Karpas-422 (cell line): ENCODE data around the gene METTL1. TPM values are rescaled to one million over a fixed set of nuclear protein-coding genes. Genes with fewer than 3 reads are reported as not detected.

ENCODE experiments used
- DNase-seq: peaks from one replicate; pipeline ENCODE4 v3.0.0-alpha.2; 2015
- H2AFZ ChIP-seq: fragments of 200-600 bp; sonication (generic); 2 replicates; pipeline ENCODE4 v1.6.1; 2014; ENCODE audit warnings: antibody characterized with exemption, low read length, mixed read lengths
- H3K27ac ChIP-seq: fragments of 200-600 bp; sonication (generic); 2 replicates; pipeline ENCODE4 v1.5.1; 2014; ENCODE audit warnings: mild to moderate bottlenecking, low read length, moderate library complexity
- H3K27me3 ChIP-seq: fragments of 200-600 bp; sonication (generic); 2 replicates; pipeline ENCODE4 v1.6.1; 2014; ENCODE audit warnings: low read length, mixed read lengths
- H3K36me3 ChIP-seq: fragments of 200-600 bp; sonication (generic); 2 replicates; pipeline ENCODE4 v1.6.1; 2014; ENCODE audit warnings: low read length, mixed read lengths; ENCODE audit not compliant: insufficient read depth
- H3K4me1 ChIP-seq: fragments of 200-600 bp; sonication (generic); 2 replicates; pipeline ENCODE4 v1.6.1; 2014; ENCODE audit warnings: mild to moderate bottlenecking, low read length, mixed read lengths
- H3K4me2 ChIP-seq: fragments of 200-600 bp; sonication (generic); 2 replicates; pipeline ENCODE4 v1.6.1; 2014; ENCODE audit warnings: low read length, low read depth, mild to moderate bottlenecking; ENCODE audit not compliant: poor library complexity, severe bottlenecking
- H3K4me3 ChIP-seq: fragments of 200-600 bp; sonication (generic); 2 replicates; pipeline ENCODE4 v1.5.1; 2014; ENCODE audit warnings: mild to moderate bottlenecking, antibody characterized with exemption, low read length, mixed read lengths
- H3K79me2 ChIP-seq: fragments of 200-600 bp; sonication (generic); 2 replicates; pipeline ENCODE4 v1.6.1; 2014; ENCODE audit warnings: mild to moderate bottlenecking, low read length, mixed read lengths
- H3K9ac ChIP-seq: fragments of 200-600 bp; sonication (generic); 2 replicates; pipeline ENCODE4 v1.6.0; 2014; ENCODE audit warnings: low read length
- H3K9me2 ChIP-seq: fragments of 200-600 bp; sonication (generic), shearing (Covaris generic); replicated peaks from 2 replicates; pipeline ENCODE4 v1.6.0; 2014; ENCODE audit warnings: mild to moderate bottlenecking, low read length, moderate library complexity; ENCODE audit not compliant: insufficient read depth
- H3K9me3 ChIP-seq: fragments of 300-700, 200-600 bp; sonication (generic); 2 replicates; pipeline ENCODE4 v1.6.1; 2014; ENCODE audit warnings: low read length, mixed read lengths
- H4K20me1 ChIP-seq: fragments of 200-600 bp; sonication (generic); 2 replicates; pipeline ENCODE4 v1.6.1; 2014; ENCODE audit warnings: mild to moderate bottlenecking, antibody characterized with exemption, low read length, low read depth; ENCODE audit not compliant: insufficient read depth
- total RNA-seq: library from RNA; depleted of rRNA; stranded (reverse); fragments of >200 nt; shearing (Covaris generic); gene quantifications from 2 replicates; pipeline ENCODE4 v1.2.3, GENCODE V29; 2014; ENCODE audit warnings: low replicate concordance

METTL1 gene
- total RNA-seq, 1 experiment from 2014 or later = 17.4 TPM

DNA sequence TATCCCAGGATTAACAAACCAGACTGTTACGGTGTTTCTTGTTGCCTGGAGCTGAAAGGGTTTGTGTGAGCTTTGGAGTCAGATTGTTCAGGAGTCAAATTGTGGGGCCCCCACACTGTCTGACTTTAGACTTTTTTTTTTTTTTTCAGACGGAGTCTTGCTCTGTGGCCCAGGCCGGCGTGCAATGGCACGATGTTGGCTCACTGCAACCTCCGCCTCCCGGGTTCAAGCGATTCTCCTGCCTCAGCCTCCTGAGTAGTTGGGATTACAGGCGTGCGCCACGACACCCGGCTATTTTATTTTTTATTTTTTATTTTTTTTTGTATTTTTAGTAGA lies 11.5 kb upstream of the METTL1 start:
- H3K9ac ChIP-seq = peak overlapping the region; percentile 85
- H3K9me3 ChIP-seq = no peaks in the 10 kb centered on the region

DNA sequence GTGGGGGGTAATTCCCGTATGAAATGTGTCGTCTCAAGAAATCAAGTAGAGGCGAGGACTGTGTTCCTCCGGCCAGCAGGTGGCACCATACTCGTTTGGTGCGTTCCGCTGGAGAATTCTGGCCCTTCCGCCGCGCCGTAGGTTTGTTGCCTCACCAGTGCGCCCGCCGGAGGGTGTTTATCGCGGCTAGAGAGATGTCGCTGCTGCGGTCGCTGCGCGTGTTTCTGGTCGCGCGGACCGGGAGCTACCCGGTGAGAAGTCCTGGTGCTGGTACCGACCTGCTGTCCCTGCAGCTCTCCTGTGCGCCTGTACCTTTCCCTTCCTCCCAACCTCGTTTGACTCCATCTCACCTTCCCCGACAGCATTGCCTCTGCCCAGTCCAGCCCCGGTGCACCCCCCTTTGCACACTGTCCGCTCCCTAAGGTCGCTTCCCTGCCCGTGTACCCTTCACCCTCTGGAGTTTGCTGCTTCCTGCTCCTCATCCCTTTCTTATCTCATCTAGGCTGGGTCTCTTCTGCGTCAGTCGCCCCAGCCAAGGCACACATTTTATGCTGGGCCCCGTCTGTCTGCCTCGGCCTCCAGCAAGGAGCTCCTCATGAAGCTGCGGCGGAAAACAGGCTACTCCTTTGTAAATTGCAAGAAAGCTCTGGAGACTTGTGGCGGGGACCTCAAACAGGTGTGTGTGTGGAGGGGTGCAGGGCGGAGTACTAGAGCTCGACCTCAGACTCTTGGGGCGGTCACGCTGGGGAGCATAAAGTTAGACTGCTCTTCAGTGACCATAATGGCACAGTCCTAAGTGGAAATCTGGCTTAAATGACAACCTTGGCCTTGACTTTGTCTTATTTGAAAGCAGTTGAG lies 10.9 kb upstream of the METTL1 start, which contains the start of gene TSFM:
TSFM (plus strand) TSS at position 180 of the 858 bp plus-strand sequence; CDS start at position 195, 15 bp downstream.
- Histone ChIP-seq H2AFZ (peak within 1 kb of the TSS; percentile 63), H3K36me3 (peaks cover 21% of the 10 kb centered on the region; the same call in 1 of the 2 replicates), H3K27ac (peak within 1 kb of the TSS; percentile 19), H3K79me2 (peaks cover 32% of the 10 kb centered on the region), H3K9ac (peak within 1 kb of the TSS; percentile 85), H3K4me3 (peak within 1 kb of the TSS; percentile 85), H3K9me3 (no peaks in the 10 kb centered on the region), H4K20me1 (peaks cover 7% of the 10 kb centered on the region; the same call in 1 of the 2 replicates), H3K4me1 (peaks cover 22% of the 10 kb centered on the region), H3K9me2 (no peaks in the 10 kb centered on the region), H3K27me3 (no peaks in the 10 kb centered on the region), H3K4me2 (peak within 1 kb of the TSS; percentile 79)
- peak; percentile 98 for DNase-seq

More for the DNA sequence above, 11.5 kb upstream of the METTL1 start:
- H4K20me1 ChIP-seq = peaks cover 7% of the 10 kb centered on the region; the same call in 1 of the 2 replicates
- H3K27ac ChIP-seq = no peak overlapping the region
- peaks cover 33% of the 10 kb centered on the region for H3K79me2 ChIP-seq
- peaks cover 21% of the 10 kb centered on the region; the same call in 1 of the 2 replicates for H3K36me3 ChIP-seq
- H2AFZ ChIP-seq = no peak overlapping the region
- no peak for DNase-seq
- no peaks in the 10 kb centered on the region for H3K27me3 ChIP-seq
- H3K4me1 ChIP-seq = peaks cover 22% of the 10 kb centered on the region
- H3K9me2 ChIP-seq = no peaks in the 10 kb centered on the region
- H3K4me3 ChIP-seq = peak overlapping the region; percentile 85
- peak overlapping the region; percentile 79 for H3K4me2 ChIP-seq

DNA sequence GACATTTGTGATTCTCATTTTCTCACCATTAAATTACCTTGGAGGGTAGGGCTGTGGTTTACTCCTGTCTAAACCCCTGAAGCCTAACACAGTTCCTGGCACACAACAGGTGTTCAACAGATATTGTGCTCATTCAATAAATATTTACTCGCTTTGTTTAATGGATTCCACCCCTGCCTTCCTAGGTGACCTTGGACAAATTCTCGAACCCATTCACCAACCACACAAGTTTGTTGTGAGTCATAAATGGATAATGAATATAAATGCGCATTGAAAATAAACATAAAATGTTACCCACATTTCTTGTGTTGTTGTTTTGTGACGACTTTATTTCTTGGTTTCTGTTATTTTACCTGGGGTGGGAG lies 10.3 kb upstream of the METTL1 start:
- Histone ChIP-seq H3K9ac (no peak overlapping the region), H4K20me1 (peaks cover 7% of the 10 kb centered on the region; the same call in 1 of the 2 replicates), H3K9me2 (no peaks in the 10 kb centered on the region), H3K79me2 (peaks cover 32% of the 10 kb centered on the region), H3K4me1 (peaks cover 22% of the 10 kb centered on the region), H3K4me3 (peak overlapping the region; percentile 85; the same call in 1 of the 2 replicates), H3K4me2 (peak overlapping the region; percentile 79), H3K27ac (no peak overlapping the region), H3K27me3 (no peaks in the 10 kb centered on the region), H3K36me3 (peaks cover 19% of the 10 kb centered on the region; the same call in 1 of the 2 replicates), H3K9me3 (no peaks in the 10 kb centered on the region), H2AFZ (peak overlapping the region; percentile 63; the same call in 1 of the 2 replicates)
- no peak for DNase-seq

GRCh38 chr12:57781801-57782200 lies 9.9 kb upstream of the METTL1 start:
- Histone ChIP-seq H3K4me2 (peak overlapping the region; percentile 79), H3K4me3 (no peak overlapping the region), H3K27me3 (no peaks in the 10 kb centered on the region), H3K36me3 (peaks cover 14% of the 10 kb centered on the region; the same call in 1 of the 2 replicates), H3K9ac (no peak overlapping the region), H3K4me1 (peaks cover 22% of the 10 kb centered on the region), H3K79me2 (peaks cover 29% of the 10 kb centered on the region), H3K27ac (peak overlapping the region; percentile 19), H3K9me2 (no peaks in the 10 kb centered on the region), H2AFZ (peak overlapping the region; percentile 63), H3K9me3 (no peaks in the 10 kb centered on the region), H4K20me1 (peaks cover 7% of the 10 kb centered on the region; the same call in 1 of the 2 replicates)
- no peak for DNase-seq

GRCh38 chr12:57781244-57781643 lies 9.3 kb upstream of the METTL1 start:
- peak overlapping the region; percentile 19; the same call in 1 of the 2 replicates for H3K27ac ChIP-seq
- no peak overlapping the region for H3K4me2 ChIP-seq
- peaks cover 9% of the 10 kb centered on the region; the same call in 1 of the 2 replicates for H3K36me3 ChIP-seq
- H3K27me3 ChIP-seq = no peaks in the 10 kb centered on the region
- H3K9me3 ChIP-seq = no peaks in the 10 kb centered on the region
- peaks cover 24% of the 10 kb centered on the region for H3K79me2 ChIP-seq
- H4K20me1 ChIP-seq = peaks cover 7% of the 10 kb centered on the region; the same call in 1 of the 2 replicates
- H3K9ac ChIP-seq = no peak overlapping the region
- no peaks in the 10 kb centered on the region for H3K9me2 ChIP-seq
- peaks cover 22% of the 10 kb centered on the region for H3K4me1 ChIP-seq
- no peak overlapping the region for H3K4me3 ChIP-seq
- no peak for DNase-seq
- no peak overlapping the region; the same call in 1 of the 2 replicates for H2AFZ ChIP-seq

GRCh38 chr12:57780284-57780897 lies 8.5 kb upstream of the METTL1 start:
- no peak for DNase-seq
- Histone ChIP-seq H3K27me3 (no peaks in the 10 kb centered on the region), H3K4me3 (no peak overlapping the region), H3K9me3 (no peaks in the 10 kb centered on the region), H3K36me3 (peaks cover under 1% of the 10 kb centered on the region; the same call in 1 of the 2 replicates), H3K4me1 (peaks cover 22% of the 10 kb centered on the region), H4K20me1 (peaks cover 7% of the 10 kb centered on the region; the same call in 1 of the 2 replicates), H2AFZ (no peak overlapping the region), H3K79me2 (peaks cover 20% of the 10 kb centered on the region), H3K9me2 (no peaks in the 10 kb centered on the region), H3K4me2 (no peak overlapping the region), H3K9ac (no peak overlapping the region), H3K27ac (no peak overlapping the region)

GRCh38 chr12:57779736-57780135 lies 7.8 kb upstream of the METTL1 start:
- Histone ChIP-seq H3K4me1 (peaks cover 22% of the 10 kb centered on the region), H3K27ac (no peak overlapping the region), H3K9me3 (no peaks in the 10 kb centered on the region)

GRCh38 chr12:57777911-57778310 lies 6.0 kb upstream of the METTL1 start:
- Histone ChIP-seq H3K4me2 (no peak overlapping the region), H3K9me3 (no peaks in the 10 kb centered on the region), H3K36me3 (no peaks in the 10 kb centered on the region), H4K20me1 (peaks cover 2% of the 10 kb centered on the region; the same call in 1 of the 2 replicates), H3K9me2 (no peaks in the 10 kb centered on the region), H3K79me2 (peaks cover 4% of the 10 kb centered on the region), H3K4me3 (no peak overlapping the region), H3K27me3 (no peaks in the 10 kb centered on the region), H3K27ac (no peak overlapping the region), H3K4me1 (peaks cover 20% of the 10 kb centered on the region), H3K9ac (no peak overlapping the region), H2AFZ (no peak overlapping the region)
- DNase-seq = no peak

More at GRCh38 chr12:57779736-57780135, 7.8 kb upstream of the METTL1 start:
- H2AFZ ChIP-seq = no peak overlapping the region
- H3K4me3 ChIP-seq = no peak overlapping the region
- H3K9me2 ChIP-seq = no peaks in the 10 kb centered on the region
- H3K36me3 ChIP-seq = no peaks in the 10 kb centered on the region
- no peaks in the 10 kb centered on the region for H3K27me3 ChIP-seq
- H3K79me2 ChIP-seq = peaks cover 20% of the 10 kb centered on the region
- no peak for DNase-seq
- H3K9ac ChIP-seq = no peak overlapping the region
- no peak overlapping the region for H3K4me2 ChIP-seq
- H4K20me1 ChIP-seq = peaks cover 7% of the 10 kb centered on the region; the same call in 1 of the 2 replicates
